ENCODE results near the gene CNTFR.
A peak's percentile ranks its signal among the peaks of the same experiment; 100 is the strongest.

Gene CNTFR

GRCh38 chr9:34518896-34519295, 70.6 kb downstream of the CNTFR start:
- Histone ChIP-seq H3K27ac (peak overlapping the region in 1 of 11 experiments; percentile 40; a peak in 1 of 22 replicates), H3K4me1 (peaks cover 55 to 83% (median 72%) of the 10 kb centered on the region in 10 experiments), H4K20me1 (peaks cover 0 to 15% (median 0%) of the 10 kb centered on the region in 11 experiments; a peak in 6 of 22 replicates), H3K9me3 (replicated peaks in 1 of 11) (no peaks in the 10 kb centered on the region), H3K4me2 (peak overlapping the region; percentile 40 to 93 (median 82)), H3K9ac (no peak overlapping the region), H3K36me3 (no peaks in the 10 kb centered on the region), H3K4me3 (no peak overlapping the region), H3K27me3 (peaks cover 5 to 23% (median 12%) of the 10 kb centered on the region in 11 experiments; a peak in 15 of 22 replicates)
- no peak for TF ChIP-seq Cebpa-rat (IDR thresholded peaks at IDR 0.05)

- TF ChIP-seq Cebpa-rat (IDR thresholded peaks at IDR 0.05), result no peak
- Histone ChIP-seq H3K27me3 (peaks cover 5 to 19% (median 12%) of the 10 kb centered on the region in 11 experiments; a peak in 15 of 22 replicates), H3K27ac (peak overlapping the region in 7 of 11 experiments; percentile 15 to 74 (median 55); a peak in 12 of 22 replicates), H3K4me3 (peak overlapping the region in 1 of 10 experiments; percentile 29; a peak in 3 of 20 replicates), H4K20me1 (peaks cover 0 to 15% (median 0%) of the 10 kb centered on the region in 11 experiments; a peak in 6 of 22 replicates), H3K36me3 (no peaks in the 10 kb centered on the region), H3K9me3 (replicated peaks in 1 of 11) (no peaks in the 10 kb centered on the region), H3K4me1 (peaks cover 51 to 83% (median 72%) of the 10 kb centered on the region in 10 experiments), H3K9ac (peak overlapping the region in 8 of 11 experiments; percentile 3 to 53 (median 26); a peak in 8 of 22 replicates), H3K4me2 (peak overlapping the region; percentile 76 to 93 (median 82))
Measured at GRCh38 chr9:34518110-34518616, 71.4 kb downstream of the CNTFR start.

GRCh38 chr9:34517185-34517584, 72.3 kb downstream of the CNTFR start:
- peaks cover 0 to 15% (median 0%) of the 10 kb centered on the region in 11 experiments; a peak in 6 of 22 replicates for H4K20me1 ChIP-seq
- peaks cover under 1 to 13% (median 7%) of the 10 kb centered on the region in 11 experiments; a peak in 14 of 22 replicates for H3K27me3 ChIP-seq
- TF ChIP-seq Cebpa-rat (IDR thresholded peaks at IDR 0.05), result no peak
- peak overlapping the region in 1 of 10 experiments; percentile 29; a peak in 1 of 20 replicates for H3K4me3 ChIP-seq
- H3K27ac ChIP-seq, result peak overlapping the region in 3 of 11 experiments; percentile 55 to 74 (median 56); a peak in 4 of 22 replicates
- no peaks in the 10 kb centered on the region for H3K36me3 ChIP-seq
- H3K9ac ChIP-seq, result no peak overlapping the region; a peak in 1 of 22 replicates
- H3K9me3 ChIP-seq (replicated peaks in 1 of 11), result no peaks in the 10 kb centered on the region
- H3K4me1 ChIP-seq, result peaks cover 50 to 87% (median 76%) of the 10 kb centered on the region in 10 experiments
- peak overlapping the region; percentile 76 to 93 (median 82) for H3K4me2 ChIP-seq

- H3K27me3 ChIP-seq, result 0 out of 22 replicates have a peak, but pooled peaks cover 0 to under 1% (median 0%) of the 10 kb centered on the region in 11 experiments
- peak overlapping the region in 4 of 11 experiments; percentile 7 to 93 (median 18); a peak in 4 of 22 replicates for H3K4me2 ChIP-seq
- no peak overlapping the region for H3K4me3 ChIP-seq
- no peak overlapping the region for H3K9ac ChIP-seq
- no peak for TF ChIP-seq Cebpa-rat (IDR thresholded peaks at IDR 0.05)
- peaks cover 0 to 15% (median 0%) of the 10 kb centered on the region in 11 experiments; a peak in 2 of 22 replicates for H4K20me1 ChIP-seq
- no peaks in the 10 kb centered on the region for H3K36me3 ChIP-seq
- peaks cover 44 to 78% (median 70%) of the 10 kb centered on the region in 10 experiments for H3K4me1 ChIP-seq
- H3K27ac ChIP-seq, result no peak overlapping the region
- H3K9me3 ChIP-seq (replicated peaks in 1 of 11), result no peaks in the 10 kb centered on the region
Measured at GRCh38 chr9:34515959-34516358, 73.6 kb downstream of the CNTFR start.

- Histone ChIP-seq H3K36me3 (no peaks in the 10 kb centered on the region), H3K9ac (no peak overlapping the region), H3K4me2 (0 out of 22 replicates have a peak overlapping the region, but pooled peaks of 1 of the 11 experiments have one; percentile 64), H3K9me3 (replicated peaks in 1 of 11) (no peaks in the 10 kb centered on the region), H3K27me3 (no peaks in the 10 kb centered on the region), H3K27ac (no peak overlapping the region), H3K4me1 (peaks cover 33 to 71% (median 63%) of the 10 kb centered on the region in 10 experiments), H3K4me3 (no peak overlapping the region), H4K20me1 (peaks cover 0 to 15% (median 0%) of the 10 kb centered on the region in 11 experiments; a peak in 2 of 22 replicates)
- TF ChIP-seq Cebpa-rat (IDR thresholded peaks at IDR 0.05), result no peak
Measured at GRCh38 chr9:34514816-34515215, 74.7 kb downstream of the CNTFR start.

- Histone ChIP-seq H3K4me3 (no peak overlapping the region), H3K4me2 (peak overlapping the region in 7 of 11 experiments; percentile 28 to 86 (median 64); a peak in 9 of 22 replicates), H3K27ac (no peak overlapping the region), H3K36me3 (no peaks in the 10 kb centered on the region), H4K20me1 (peaks cover 0 to 13% (median 0%) of the 10 kb centered on the region in 11 experiments; a peak in 3 of 22 replicates), H3K9ac (no peak overlapping the region; a peak in 1 of 22 replicates), H3K4me1 (peaks cover 28 to 67% (median 59%) of the 10 kb centered on the region in 10 experiments), H3K9me3 (replicated peaks in 1 of 11) (no peaks in the 10 kb centered on the region), H3K27me3 (no peaks in the 10 kb centered on the region)
- TF ChIP-seq Cebpa-rat (IDR thresholded peaks at IDR 0.05), result no peak
Measured at GRCh38 chr9:34514401-34514800, 75.1 kb downstream of the CNTFR start.

- H3K4me3 ChIP-seq, result no peak overlapping the region
- peaks cover 21 to 60% (median 52%) of the 10 kb centered on the region in 10 experiments for H3K4me1 ChIP-seq
- H3K9ac ChIP-seq, result peak overlapping the region in 4 of 11 experiments; percentile 9 to 43 (median 21); a peak in 3 of 22 replicates
- H3K36me3 ChIP-seq, result no peaks in the 10 kb centered on the region
- H3K4me2 ChIP-seq, result peak overlapping the region in 9 of 11 experiments; percentile 24 to 86 (median 64); a peak in 17 of 22 replicates
- peaks cover 0 to 8% (median 0%) of the 10 kb centered on the region in 11 experiments; a peak in 3 of 22 replicates for H4K20me1 ChIP-seq
- H3K9me3 ChIP-seq (replicated peaks in 1 of 11), result no peaks in the 10 kb centered on the region
- TF ChIP-seq Cebpa-rat (IDR thresholded peaks at IDR 0.05), result no peak
- H3K27me3 ChIP-seq, result no peaks in the 10 kb centered on the region
- no peak overlapping the region for H3K27ac ChIP-seq
Measured at GRCh38 chr9:34513567-34514214, 75.8 kb downstream of the CNTFR start.

GRCh38 chr9:34512131-34513078, 77.1 kb downstream of the CNTFR start:
- no peak for TF ChIP-seq Cebpa-rat (IDR thresholded peaks at IDR 0.05)
- H3K9me3 ChIP-seq (replicated peaks in 1 of 11), result no peaks in the 10 kb centered on the region
- no peak overlapping the region for H3K4me3 ChIP-seq
- H3K27ac ChIP-seq, result no peak overlapping the region
- H3K4me1 ChIP-seq, result peaks cover 8 to 47% (median 39%) of the 10 kb centered on the region in 10 experiments
- peaks cover 0 to 3% (median 0%) of the 10 kb centered on the region in 11 experiments; a peak in 2 of 22 replicates for H4K20me1 ChIP-seq
- H3K27me3 ChIP-seq, result no peaks in the 10 kb centered on the region
- H3K9ac ChIP-seq, result peak overlapping the region in 3 of 11 experiments; percentile 20 to 43 (median 27); a peak in 2 of 22 replicates
- H3K4me2 ChIP-seq, result peak overlapping the region in 9 of 11 experiments; percentile 24 to 86 (median 64); a peak in 17 of 22 replicates
- no peaks in the 10 kb centered on the region for H3K36me3 ChIP-seq

Data from BLaER1 treated with 17β-estradiol and CSF1 and Interleukin-3, amounts not matched to agents 10 nM and 100 nM (cell line).